H1 (cell line): Measurements from ENCODE around the gene FBN3. TPM values are rescaled to one million over a fixed set of nuclear protein-coding genes. Genes with fewer than 3 reads are reported as not detected.

Experiments used
- EGR1 ChIP-seq: IDR thresholded peaks from 2 replicates; pipeline ENCODE4 v1.6.1; 2011; ENCODE audit warnings: low read depth, low read length, borderline replicate concordance
- polyA plus RNA-seq, 7 experiments: library from polyadenylated mRNA; depleted of rRNA in 3 of 7; stranded (reverse) in 5 of 7; unstranded in 2 of 7; fragments of >200 nt in 5 of 7; fragments of 200-250 nt in 2 of 7; gene quantifications; 1 replicate in 5 of 7; 2 replicates in 1 of 7; 4 replicates in 1 of 7; pipeline versions ENCODE4 v1.2.1 to v1.2.3, GENCODE V29; 2011 to 2013; ENCODE audit warnings: missing spikeins in 2 of 7, mixed read lengths in 2 of 7
- total RNA-seq: library from RNA; stranded (reverse); fragmentation: NEBNext Ultra II Directional; extraction: Animal tissue kit (Norgen Biotek cat#: 25700); gene quantifications from 2 replicates; pipeline ENCODE4 v1.2.1, GENCODE V29; 2021

FBN3 gene
- total and polyA plus RNA-seq, 2 of the 8 experiments (the other 6 are each of a cell fraction or from before 2014, with no cell fraction given), result 37.1 to 38.7 TPM

DNA sequence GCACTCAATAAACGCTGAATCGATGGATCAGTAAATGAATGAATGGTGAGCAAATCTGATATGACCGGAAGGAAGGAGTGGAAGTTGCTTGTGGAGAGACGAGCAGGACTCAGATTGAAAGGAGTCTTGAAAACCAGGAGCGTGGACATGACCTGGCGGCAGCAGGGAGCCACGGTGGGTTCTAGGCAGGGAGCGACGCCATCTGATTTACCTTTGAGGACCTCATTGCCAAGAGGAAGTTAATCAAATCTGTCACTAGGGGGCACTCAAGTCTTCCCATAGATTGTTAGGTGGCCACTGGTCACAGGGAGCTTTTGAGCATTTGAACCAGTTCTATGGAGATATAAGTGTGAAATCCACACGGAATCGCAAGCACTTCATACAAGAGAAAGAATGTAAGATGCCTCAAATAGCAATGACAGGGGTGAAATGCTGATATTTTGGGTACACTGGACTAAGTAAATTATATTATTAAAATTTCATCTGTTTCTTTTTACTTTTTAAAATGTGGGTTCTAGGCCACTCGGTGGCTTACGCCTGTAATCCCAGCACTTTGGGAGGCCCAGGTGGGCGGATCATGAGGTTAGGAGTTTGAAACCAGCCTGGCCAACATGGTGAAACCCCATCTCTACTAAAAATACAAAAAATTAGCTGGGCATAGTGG, 9.2 kb upstream of the FBN3 start (continued):
- no peak for TF ChIP-seq EGR1
- TF ChIP-seq, all 59 proteins: peak for 13
